MM.1S (cell line): ENCODE measurements around the gene DENND4B.

Experiments
- CTCF ChIP-seq: fragments of 300-600 bp; sonication (generic); IDR thresholded peaks from 2 replicates; pipeline ENCODE4 v1.5.1; 2016; ENCODE audit warnings: antibody characterized with exemption, low read length, mixed read lengths
- EZH2 ChIP-seq: fragments of 300-600 bp; sonication (generic); optimal IDR thresholded peaks from 2 replicates; pipeline ENCODE3; 2017; ENCODE audit warnings: low read depth, mild to moderate bottlenecking, antibody characterized with exemption, low read length, mixed read lengths

- TF ChIP-seq CTCF: 0 out of 2 replicates have a peak, but pooled peaks have one; percentile 7
- TF ChIP-seq EZH2: no peak
These were observed 31.0 kb upstream of the DENND4B start, which contains the start of gene JTB for GRCh38 chr1:153977250-153978240.
